ENCODE measurements around the gene TMEM179. TPM values are rescaled to one million over a fixed set of nuclear protein-coding genes. Genes with fewer than 3 reads are reported as not detected.

Gene TMEM179
- total and polyA plus RNA-seq, 10 of the 15 experiments (the other 5 are each of a cell fraction or from before 2014, with no cell fraction given): not detected

- H3K9me3 ChIP-seq (replicated peaks; ENCODE audit: control insufficient read depth, insufficient read depth, low read length): no peaks in the 10 kb centered on the region
- in situ Hi-C loops (cut with MboI) (no loop called here), intact Hi-C loops (cut with micrococcal nuclease; ENCODE audit: unreplicated experiment) (no loop called here)
- no peak for ATAC-seq
- ChIA-PET POLR2A (no interaction called here), SMC1A (ENCODE audit: uncharacterized antibody, unreplicated experiment) (no interaction called here), RAD21 (ENCODE audit: unreplicated experiment) (no interaction called here), CTCF (no interaction called here)
- TF ChIP-seq NFXL1 (IDR thresholded peaks at IDR 0.05; ENCODE audit: borderline replicate concordance) (no peak), CEBPB (IDR thresholded peaks at IDR 0.05; ENCODE audit: borderline replicate concordance in 1 of 2, low read depth in 2 of 2, low read length in 2 of 2) (no peak), ATF2 (IDR thresholded peaks at IDR 0.05; ENCODE audit: low read length) (no peak), SMAD5 (IDR thresholded peaks at IDR 0.05; ENCODE audit: low read depth) (no peak), POU2F2 (IDR thresholded peaks at IDR 0.05; ENCODE audit: borderline replicate concordance, low read depth, low read length) (no peak), NFYA (IDR thresholded peaks at IDR 0.05; ENCODE audit: borderline replicate concordance, low read depth, low read length) (no peak), SKIL (IDR thresholded peaks at IDR 0.05; ENCODE audit: low read depth, poor library complexity, severe bottlenecking) (no peak), CUX1 (IDR thresholded peaks at IDR 0.05; ENCODE audit: insufficient replicate concordance, low read depth, low read length) (no peak), NKRF (conservative IDR thresholded peaks at IDR 0.05) (no peak), TCF7 (IDR thresholded peaks at IDR 0.05; ENCODE audit: borderline replicate concordance) (no peak)
- 29% methylated on average over 17 of the region's 17 CpGs for WGBS (ENCODE audit: insufficient coverage, insufficient replicate concordance, low lambda C conversion rate, missing lambda C conversion rate)
- peaks cover 0 to 4% of the 10 kb centered on the region in 2 experiments; a peak in 2 of 4 replicates for H3K27me3 ChIP-seq (replicated peaks in 1 of 2; ENCODE audit: control insufficient read depth in 2 of 2, insufficient read depth in 2 of 2, low read length in 1 of 2)
- BruUV-seq (replicated peaks): no TSS peak
- H3K4me2 ChIP-seq (ENCODE audit: control insufficient read depth, insufficient read depth): no peak within 1 kb of the TSS
- no peak within 1 kb of the TSS for H2AFZ ChIP-seq (ENCODE audit: control insufficient read depth, low read depth, low read length)
- no peaks in the 10 kb centered on the region for H3K36me3 ChIP-seq (ENCODE audit: control insufficient read depth in 2 of 2, insufficient read depth in 2 of 2, low read length in 1 of 2)
- FAIRE-seq: no peak
- DNase-seq (ENCODE audit: low read depth, low spot score): no peak
- H3K4me1 ChIP-seq (ENCODE audit: control insufficient read depth, insufficient read depth, low read length): no peaks in the 10 kb centered on the region
- H3K9ac ChIP-seq (ENCODE audit: control insufficient read depth, insufficient read depth, low read length): no peak within 1 kb of the TSS
- H3K79me2 ChIP-seq (ENCODE audit: control insufficient read depth, insufficient read depth, low read length): no peaks in the 10 kb centered on the region
- H3K4me3 ChIP-seq: no peak within 1 kb of the TSS
- no peak within 1 kb of the TSS for H3K27ac ChIP-seq (ENCODE audit: control insufficient read depth, insufficient read depth)
- H4K20me1 ChIP-seq (ENCODE audit: control insufficient read depth, insufficient read depth): no peaks in the 10 kb centered on the region
Observed at GRCh38 chr14:104579507-104579906, 25.1 kb downstream of the TMEM179 start, which contains the start of gene C14orf180. Gene C14orf180, plus strand, starts transcription at chr14:104579764. Its CDS starts 6,667 bp downstream, at chr14:104586431.
